ENCODE results near the gene PCNX2.

- TF ChIP-seq CTCF (IDR thresholded peaks at IDR 0.05; ENCODE audit: insufficient read depth, low read length, poor library complexity, severe bottlenecking) (no peak), EZH2phosphoT487 (conservative IDR thresholded peaks at IDR 0.05; ENCODE audit: low read length) (no peak)
Measured at GRCh38 chr1:233107130-233107660, 188.3 kb downstream of the PCNX2 start.
